BLaER1 treated with 17β-estradiol and CSF1 and Interleukin-3, amounts not matched to agents 10 nM and 100 nM (cell line): Measurements from ENCODE around the gene TMCO1.
A peak's percentile ranks its signal among the peaks of the same experiment; 100 is the strongest.
"Not testable (repeated sequence)": the region's sequence is repeated elsewhere in the genome, so short reads cannot be mapped to it uniquely, and the experiment has no call there.

Experiments
- H3K27ac ChIP-seq, 11 experiments: shearing (Covaris generic); formaldehyde crosslinking; 2 replicates each; pipeline ENCODE4 v1.8.1; 2022
- H3K27me3 ChIP-seq, 11 experiments: shearing (Covaris generic); formaldehyde crosslinking; 2 replicates each; pipeline ENCODE4 v1.8.1; 2022
- H3K36me3 ChIP-seq, 11 experiments: shearing (Covaris generic); formaldehyde crosslinking; 2 replicates each; pipeline ENCODE4 v1.8.1; 2022
- H3K4me1 ChIP-seq, 10 experiments: shearing (Covaris generic); formaldehyde crosslinking; 2 replicates each; pipeline ENCODE4 v1.8.1; 2022
- H3K4me2 ChIP-seq, 11 experiments: shearing (Covaris generic); formaldehyde crosslinking; 2 replicates each; pipeline ENCODE4 v1.8.1; 2022
- H3K4me3 ChIP-seq, 10 experiments: shearing (Covaris generic); formaldehyde crosslinking; 2 replicates each; pipeline ENCODE4 v1.8.1; 2022
- H3K9ac ChIP-seq, 11 experiments: shearing (Covaris generic); formaldehyde crosslinking; 2 replicates each; pipeline ENCODE4 v1.8.1; 2022
- H3K9me3 ChIP-seq, 11 experiments: shearing (Covaris generic); formaldehyde crosslinking; replicated peaks in 1 of 11; 2 replicates each; pipeline ENCODE4 v1.8.1; 2022
- H4K20me1 ChIP-seq, 11 experiments: shearing (Covaris generic); formaldehyde crosslinking; 2 replicates each; pipeline ENCODE4 v1.8.1; 2022
- Cebpa-rat ChIP-seq, 11 experiments: shearing (Covaris generic); IDR thresholded peaks; 2 replicates each; pipeline ENCODE4 v1.8.1; 2022

The TMCO1 gene

GRCh38 chr1:165686121-165686970 is 82.3 kb downstream of the TMCO1 start:
- peak overlapping the region in 5 of 11 experiments; percentile 1 to 73 (median 36); a peak in 8 of 22 replicates for H3K4me2 ChIP-seq
- peaks cover 8 to 33% (median 22%) of the 10 kb centered on the region in 11 experiments; a peak in 20 of 22 replicates for H3K9me3 ChIP-seq
- peak overlapping the region in 3 of 11 experiments; percentile 45 to 50 (median 47); a peak in 6 of 22 replicates for H3K27ac ChIP-seq
- H3K27me3 ChIP-seq = no peaks in the 10 kb centered on the region
- peaks cover 0 to 19% (median 8%) of the 10 kb centered on the region in 10 experiments; a peak in 10 of 20 replicates for H3K4me1 ChIP-seq
- no peak for TF ChIP-seq Cebpa-rat (IDR thresholded peaks at IDR 0.05)
- peaks cover 48 to 99% (median 92%) of the 10 kb centered on the region in 11 experiments for H3K36me3 ChIP-seq
- peaks cover 0 to 57% (median 18%) of the 10 kb centered on the region in 11 experiments; a peak in 15 of 22 replicates for H4K20me1 ChIP-seq
- H3K4me3 ChIP-seq = no peak overlapping the region
- peak overlapping the region in 1 of 11 experiments; percentile 28; a peak in 1 of 22 replicates for H3K9ac ChIP-seq

- Histone ChIP-seq H3K9ac (no peak overlapping the region), H3K4me2 (no peak overlapping the region), H3K9me3 (peaks cover 8 to 42% (median 23%) of the 10 kb centered on the region in 11 experiments; a peak in 20 of 22 replicates), H3K36me3 (peaks cover 65 to 100% (median 95%) of the 10 kb centered on the region in 11 experiments), H3K4me3 (no peak overlapping the region), H3K4me1 (peaks cover 0 to 19% (median 8%) of the 10 kb centered on the region in 10 experiments; a peak in 13 of 20 replicates), H3K27ac (no peak overlapping the region), H3K27me3 (no peaks in the 10 kb centered on the region), H4K20me1 (peaks cover 0 to 39% (median 14%) of the 10 kb centered on the region in 11 experiments; a peak in 12 of 22 replicates)
- no peak for TF ChIP-seq Cebpa-rat (IDR thresholded peaks at IDR 0.05)
These were observed 84.7 kb downstream of the TMCO1 start for GRCh38 chr1:165683848-165684485.

GRCh38 chr1:165680773-165681172 is 87.9 kb downstream of the TMCO1 start:
- not testable (repeated sequence) for H3K27me3 ChIP-seq, H3K27ac ChIP-seq, H3K4me3 ChIP-seq, H3K9ac ChIP-seq, H3K4me1 ChIP-seq, H3K4me2 ChIP-seq
- Histone ChIP-seq H4K20me1 (peaks cover 0 to 27% (median 9%) of the 10 kb centered on the region in 11 experiments; a peak in 11 of 22 replicates), H3K9me3 (peaks cover 0 to 23% (median 6%) of the 10 kb centered on the region in 11 experiments; a peak in 10 of 22 replicates), H3K36me3 (peaks cover 87 to 100% (median 98%) of the 10 kb centered on the region in 11 experiments)

- H3K9me3 ChIP-seq = peaks cover 0 to 23% (median 6%) of the 10 kb centered on the region in 11 experiments; a peak in 10 of 22 replicates
- no peak overlapping the region for H3K9ac ChIP-seq
- H4K20me1 ChIP-seq = peaks cover 0 to 22% (median 4%) of the 10 kb centered on the region in 11 experiments; a peak in 9 of 22 replicates
- TF ChIP-seq Cebpa-rat (IDR thresholded peaks at IDR 0.05) = no peak
- H3K27ac ChIP-seq = no peak overlapping the region
- H3K36me3 ChIP-seq = peaks cover 90 to 100% (median 98%) of the 10 kb centered on the region in 11 experiments
- H3K4me2 ChIP-seq = no peak overlapping the region
- peaks cover 0 to 9% (median 3%) of the 10 kb centered on the region in 10 experiments; a peak in 11 of 20 replicates for H3K4me1 ChIP-seq
- H3K4me3 ChIP-seq = no peak overlapping the region
- H3K27me3 ChIP-seq = no peaks in the 10 kb centered on the region
These were observed 88.4 kb downstream of the TMCO1 start for GRCh38 chr1:165680303-165680702.

- no peaks in the 10 kb centered on the region for H3K27me3 ChIP-seq
- H3K4me2 ChIP-seq = no peak overlapping the region
- H3K9ac ChIP-seq = no peak overlapping the region
- H3K4me3 ChIP-seq = no peak overlapping the region
- H4K20me1 ChIP-seq = peaks cover 0 to 15% (median 4%) of the 10 kb centered on the region in 11 experiments; a peak in 4 of 22 replicates
- peaks cover 0 to 23% (median 6%) of the 10 kb centered on the region in 11 experiments; a peak in 10 of 22 replicates for H3K9me3 ChIP-seq
- no peak overlapping the region for H3K27ac ChIP-seq
- H3K4me1 ChIP-seq = peaks cover 4 to 9% (median 6%) of the 10 kb centered on the region in 10 experiments; a peak in 15 of 20 replicates
- peaks cover 88 to 100% (median 97%) of the 10 kb centered on the region in 11 experiments for H3K36me3 ChIP-seq
- no peak for TF ChIP-seq Cebpa-rat (IDR thresholded peaks at IDR 0.05)
These were observed 89.2 kb downstream of the TMCO1 start for GRCh38 chr1:165679282-165680036.

GRCh38 chr1:165678509-165678908 is 90.2 kb downstream of the TMCO1 start:
- Histone ChIP-seq H3K4me1 (peaks cover 4 to 9% (median 7%) of the 10 kb centered on the region in 10 experiments; a peak in 15 of 20 replicates), H3K9me3 (peaks cover 0 to 23% (median 6%) of the 10 kb centered on the region in 11 experiments; a peak in 10 of 22 replicates), H4K20me1 (peaks cover 0 to 8% (median 0%) of the 10 kb centered on the region in 11 experiments; a peak in 2 of 22 replicates), H3K4me2 (peak overlapping the region in 3 of 11 experiments; percentile 7 to 25 (median 15); a peak in 3 of 22 replicates), H3K27me3 (no peaks in the 10 kb centered on the region), H3K9ac (no peak overlapping the region), H3K36me3 (peaks cover 91 to 100% (median 95%) of the 10 kb centered on the region in 11 experiments), H3K4me3 (no peak overlapping the region), H3K27ac (no peak overlapping the region)
- TF ChIP-seq Cebpa-rat (IDR thresholded peaks at IDR 0.05) = no peak
